ENCODE measurements around the gene DSC3. TPM values are rescaled to one million over a fixed set of nuclear protein-coding genes. Genes with fewer than 3 reads are reported as not detected.
A peak's percentile ranks its signal among the peaks of the same experiment; 100 is the strongest.

DSC3 gene
- 100 to 1,000 TPM; 497 to 826 (median 664) TPM for total RNA-seq

DNA sequence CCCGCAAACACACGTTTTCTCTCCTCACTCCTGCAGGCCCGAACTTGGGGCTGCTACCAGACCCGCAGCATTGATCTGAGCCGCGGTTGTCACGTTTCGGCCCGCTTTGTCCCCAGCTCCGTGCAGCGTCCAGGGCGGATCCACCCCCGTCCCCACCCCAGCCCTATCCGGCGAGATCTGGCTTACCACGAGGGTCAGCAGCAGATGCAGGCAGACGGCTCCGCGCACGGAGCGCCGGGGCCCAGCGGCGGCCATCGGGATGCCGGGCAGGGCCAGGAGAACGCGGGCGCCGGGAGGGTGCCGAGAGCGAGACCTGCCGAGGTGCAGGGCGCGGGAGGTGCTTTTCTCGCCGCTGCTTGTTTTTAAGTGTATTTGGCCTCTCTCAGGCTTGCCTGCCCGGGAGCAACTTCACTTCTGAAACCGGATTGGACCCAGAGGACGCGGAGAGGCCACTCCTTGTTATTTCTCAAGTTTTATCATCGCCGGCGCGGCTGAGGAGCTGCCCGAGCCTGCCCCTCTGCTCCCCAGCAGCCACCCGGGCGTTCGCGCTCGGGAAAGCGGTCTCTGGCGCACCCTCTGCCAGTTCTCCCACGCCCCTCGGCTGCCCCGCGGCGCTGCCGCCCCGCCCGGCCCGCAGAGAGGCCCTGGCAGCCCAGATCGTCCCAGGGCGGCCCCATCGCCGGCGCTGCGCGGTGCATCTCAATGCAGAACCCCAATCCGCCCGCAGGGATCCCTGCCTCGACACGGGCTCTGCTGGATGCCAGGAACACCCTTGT lies at the start of gene DSC3:
Gene DSC3, minus strand, starts transcription at position 337 of the 776 bp plus-strand sequence. Its CDS starts 82 bp downstream, at position 255.
- WGBS = 0% methylated on average over 15 of the region's 73 CpGs
- peak within 1 kb of the TSS; percentile 52 for H3K4me3 ChIP-seq
- peaks cover 33% of the 10 kb centered on the region for H3K27me3 ChIP-seq
- TF ChIP-seq CTCF (IDR thresholded peaks at IDR 0.05) (peak; percentile 3 to 5), POLR2A (IDR thresholded peaks at IDR 0.05) (peak; percentile 20 to 45), EP300 (IDR thresholded peaks at IDR 0.05) (no peak)
- no peaks in the 10 kb centered on the region for H3K9me3 ChIP-seq
- no peaks in the 10 kb centered on the region for H3K36me3 ChIP-seq
- peaks cover 14% of the 10 kb centered on the region for H3K4me1 ChIP-seq
- peak; percentile 73 to 81 for DNase-seq (ENCODE audit: low spot score in 2 of 2)
- peak within 1 kb of the TSS; percentile 89 for H3K27ac ChIP-seq

DNA sequence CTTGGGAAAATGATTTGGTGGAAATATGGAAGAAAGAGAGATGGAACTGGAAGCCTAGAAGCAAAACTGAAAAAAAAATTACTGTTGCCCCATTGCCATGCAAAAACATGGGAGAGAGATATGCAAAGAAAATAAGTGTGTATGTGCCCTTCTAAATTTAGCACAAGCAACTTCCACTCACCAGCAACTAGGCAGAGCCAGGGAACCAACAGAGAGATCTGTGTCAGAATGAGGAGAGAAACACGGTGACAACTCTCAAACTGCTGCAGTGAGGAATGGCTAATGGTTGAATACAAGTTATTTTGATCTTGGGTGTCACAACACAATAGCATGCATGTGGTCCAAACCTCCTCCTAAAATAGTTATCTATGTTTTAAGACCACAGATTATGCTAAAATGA lies 48.8 kb upstream of the DSC3 start:
- 71% methylated on average over 1 of the region's 1 CpG for whole genome bisulfite sequencing
- Histone ChIP-seq H3K36me3 (peaks cover 34% of the 10 kb centered on the region), H3K4me1 (no peaks in the 10 kb centered on the region), H3K9me3 (no peaks in the 10 kb centered on the region), H3K4me3 (no peak overlapping the region), H3K27me3 (no peaks in the 10 kb centered on the region), H3K27ac (no peak overlapping the region)
- TF ChIP-seq POLR2AphosphoS5 (IDR thresholded peaks at IDR 0.05) (no peak), CTCF (IDR thresholded peaks at IDR 0.05) (no peak), POLR2A (IDR thresholded peaks at IDR 0.05) (no peak), EP300 (IDR thresholded peaks at IDR 0.05) (no peak)
- no peak for DNase-seq (ENCODE audit: low spot score in 2 of 2)

DNA sequence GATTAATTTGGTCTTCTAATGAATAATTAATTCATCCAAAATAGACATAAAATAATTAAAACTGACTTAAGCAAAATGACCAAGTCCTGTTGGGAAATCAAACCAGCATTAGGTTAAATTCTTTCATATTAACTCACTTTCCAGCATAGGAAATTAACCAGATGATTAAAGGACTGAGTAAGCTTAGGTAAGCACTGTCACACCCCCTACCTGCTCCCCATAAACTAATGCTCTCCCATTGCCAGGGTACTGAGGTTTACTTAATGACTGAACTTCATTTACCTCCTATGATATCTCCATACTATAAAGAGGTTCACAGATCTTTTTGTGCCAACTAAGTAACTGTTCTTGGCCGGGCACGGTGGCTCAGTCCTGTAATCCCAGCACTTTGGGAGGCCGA lies 46.0 kb upstream of the DSC3 start:
- 87% methylated on average over 3 of the region's 3 CpGs for WGBS
- no peak for DNase-seq (ENCODE audit: low spot score in 2 of 2)
- no peaks in the 10 kb centered on the region for H3K27me3 ChIP-seq
- no peaks in the 10 kb centered on the region for H3K4me1 ChIP-seq
- H3K27ac ChIP-seq = no peak overlapping the region
- TF ChIP-seq POLR2A (IDR thresholded peaks at IDR 0.05) (no peak), POLR2AphosphoS5 (IDR thresholded peaks at IDR 0.05) (no peak)
- no peaks in the 10 kb centered on the region for H3K9me3 ChIP-seq
- H3K4me3 ChIP-seq = no peak overlapping the region
- H3K36me3 ChIP-seq = peaks cover 36% of the 10 kb centered on the region

DNA sequence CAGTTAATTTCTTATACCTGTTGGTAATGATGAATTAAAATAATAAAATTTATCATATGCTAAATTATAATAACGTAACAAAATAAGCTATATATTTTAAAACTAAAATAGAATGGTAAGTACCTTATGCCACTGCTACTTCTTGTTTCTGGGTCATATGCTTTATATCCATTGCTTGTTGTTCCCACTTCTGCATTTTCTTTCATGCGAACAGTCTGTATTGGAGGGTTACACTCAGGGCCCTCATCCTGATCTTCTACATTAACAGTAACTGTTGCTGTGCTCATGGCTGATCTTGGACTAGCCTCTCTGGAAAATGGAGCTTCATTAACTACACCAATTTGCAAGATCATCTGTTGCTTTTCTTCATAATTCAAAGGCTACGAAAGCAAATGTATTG lies 37.4 kb upstream of the DSC3 start:
- Histone ChIP-seq H3K27ac (no peak overlapping the region), H3K4me3 (no peak overlapping the region), H3K9me3 (no peaks in the 10 kb centered on the region), H3K36me3 (peaks cover 3% of the 10 kb centered on the region), H3K4me1 (no peaks in the 10 kb centered on the region), H3K27me3 (no peaks in the 10 kb centered on the region)
- WGBS = 92% methylated on average over 3 of the region's 3 CpGs
- no peak for DNase-seq (ENCODE audit: low spot score in 2 of 2)
- TF ChIP-seq POLR2A (IDR thresholded peaks at IDR 0.05) (no peak), EP300 (IDR thresholded peaks at IDR 0.05) (no peak), POLR2AphosphoS5 (IDR thresholded peaks at IDR 0.05) (no peak), CTCF (IDR thresholded peaks at IDR 0.05) (no peak)

DNA sequence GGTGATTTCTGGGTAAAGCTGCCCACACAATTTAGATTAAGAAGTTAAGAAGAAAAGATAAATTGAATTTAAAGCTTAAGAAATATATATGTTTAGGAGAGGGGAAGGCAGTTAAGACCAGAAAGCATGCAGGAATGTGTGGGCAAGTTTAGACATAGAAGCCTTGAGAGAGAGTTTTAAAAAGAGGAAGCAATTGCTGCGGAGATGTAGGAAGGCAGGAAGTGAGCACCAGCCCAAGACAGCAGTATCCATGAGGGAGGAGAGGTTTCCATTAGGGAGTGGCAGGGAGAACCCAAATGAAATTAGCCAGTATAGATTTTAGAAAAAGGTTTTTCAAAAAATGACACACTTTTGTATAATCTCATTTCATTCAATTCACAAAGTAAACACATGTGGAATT lies 35.3 kb upstream of the DSC3 start:
- TF ChIP-seq POLR2AphosphoS5 (IDR thresholded peaks at IDR 0.05) (no peak), EP300 (IDR thresholded peaks at IDR 0.05) (no peak), POLR2A (IDR thresholded peaks at IDR 0.05) (no peak), CTCF (IDR thresholded peaks at IDR 0.05) (no peak)
- Histone ChIP-seq H3K27me3 (no peaks in the 10 kb centered on the region), H3K4me3 (no peak overlapping the region), H3K4me1 (no peaks in the 10 kb centered on the region), H3K9me3 (no peaks in the 10 kb centered on the region), H3K36me3 (peaks cover 8% of the 10 kb centered on the region), H3K27ac (no peak overlapping the region)
- WGBS = 43% methylated on average over 1 of the region's 1 CpG
- no peak for DNase-seq (ENCODE audit: low spot score in 2 of 2)

Measured in suprapubic skin (tissue), 4 donors.